Fibroblast of upper back skin (primary cell): ENCODE measurements around the gene MCRIP1.

Experiments used
- DNase-seq: peaks from one replicate; pipeline ENCODE4 v3.0.0-alpha.2; 2013

MCRIP1 gene

DNA sequence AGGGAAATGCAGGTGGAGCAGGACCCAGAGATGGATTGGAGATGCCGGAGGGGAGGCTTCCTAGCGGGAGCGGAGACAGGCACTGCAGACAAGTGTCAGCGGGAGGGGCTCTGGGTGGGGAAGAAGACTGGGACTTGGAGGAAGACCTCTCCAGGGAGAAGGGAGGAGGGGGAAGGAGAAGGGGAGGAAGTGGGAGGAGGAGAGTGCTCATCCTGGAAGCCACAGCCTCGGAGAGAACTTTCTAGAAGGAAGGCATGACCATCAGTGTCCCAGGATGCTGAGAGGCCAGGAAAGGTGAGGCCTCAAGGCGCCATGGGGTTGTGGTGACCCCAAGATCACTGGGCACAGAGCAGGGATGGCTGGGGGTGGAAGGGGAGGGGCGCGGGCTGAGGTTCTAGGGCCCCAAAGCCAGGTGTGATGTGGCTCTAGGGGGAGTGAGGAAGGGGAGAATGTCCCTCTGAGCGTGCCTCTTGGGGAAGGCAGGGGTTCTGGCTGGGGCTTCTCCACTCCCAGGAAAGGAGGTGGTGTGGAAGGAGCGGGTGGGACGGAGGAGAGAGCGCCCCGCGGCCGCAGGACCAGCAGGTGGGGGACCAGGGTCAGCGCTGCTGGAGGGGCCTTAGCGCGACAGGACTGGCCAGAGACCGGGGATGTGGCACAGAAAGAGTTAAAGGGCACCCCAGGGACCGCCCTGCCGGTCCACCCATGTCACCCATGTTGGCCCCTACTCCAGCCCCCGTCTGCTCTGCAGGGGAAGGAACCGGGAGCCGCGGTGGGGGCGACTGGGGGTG lies 30.0 kb downstream of the MCRIP1 start:
- DNase-seq, result no peak

- DNase-seq, result no peak
These were observed 30.9 kb downstream of the MCRIP1 start for GRCh38 chr17:81802048-81802758.

- DNase-seq, result no peak
These were observed 31.8 kb downstream of the MCRIP1 start for GRCh38 chr17:81801327-81801726.

GRCh38 chr17:81794509-81794908 lies 38.6 kb downstream of the MCRIP1 start:
- no peak for DNase-seq

DNA sequence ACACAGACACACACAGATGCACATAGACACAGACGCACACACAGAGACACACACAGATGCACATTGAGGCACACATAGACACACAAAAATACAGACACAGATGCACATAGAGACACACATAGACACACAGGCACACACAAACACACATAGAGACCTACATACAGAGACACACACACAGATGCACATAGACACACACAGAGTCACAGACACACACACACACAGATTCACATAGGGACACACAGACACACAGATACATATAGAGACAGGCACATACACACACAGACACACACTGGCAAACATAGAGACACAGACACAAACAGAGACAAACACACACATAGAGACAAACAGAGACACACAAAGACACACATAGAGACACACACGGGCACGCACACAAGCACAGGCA lies 39.0 kb downstream of the MCRIP1 start:
- DNase-seq, result no peak

DNA sequence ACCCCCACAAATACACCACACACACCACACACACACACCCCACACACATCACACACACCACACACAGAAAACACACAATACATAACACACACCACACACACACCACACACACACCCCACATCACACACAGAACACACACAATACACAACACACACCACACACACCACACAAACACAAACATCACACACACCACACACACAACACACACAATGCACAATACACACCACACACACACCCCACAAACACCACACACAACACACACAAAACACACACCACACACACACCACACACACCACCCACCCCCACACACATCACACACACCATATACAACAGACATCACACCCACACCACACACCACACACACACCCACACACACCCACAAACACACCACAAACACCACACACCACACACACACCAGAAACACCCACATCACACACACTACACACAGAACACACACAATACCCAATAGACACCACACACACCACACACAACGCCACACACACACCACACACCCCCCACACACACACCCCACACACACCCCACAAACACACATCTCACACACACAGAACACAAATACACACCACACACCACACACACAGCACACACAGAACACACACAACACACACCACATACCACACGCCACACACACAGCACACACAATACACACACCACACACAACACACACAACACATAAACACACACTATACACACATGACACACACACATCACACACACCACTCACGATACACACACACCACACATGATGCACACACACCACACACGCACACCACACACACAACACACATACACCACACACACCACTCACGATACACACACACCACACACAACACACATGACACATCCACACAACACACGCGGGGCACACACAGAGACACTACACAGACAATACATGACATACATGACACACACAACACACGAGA lies 40.1 kb downstream of the MCRIP1 start:
- no peak for DNase-seq
